CD4-positive, alpha-beta T cell (primary cell): ENCODE results near the gene P3H2. TPM values are rescaled to one million over a fixed set of nuclear protein-coding genes. Genes with fewer than 3 reads are reported as not detected.

Source experiments
- ATAC-seq: fragments of 200-7000 bp; cut with Tn5 transposase; one replicate; pipeline ENCODE4 v1.10.0; 2022; ENCODE audit warnings: mild to moderate bottlenecking; ENCODE audit not compliant: poor library complexity
- CTCF ChIA-PET: fragments of 350-600 bp; sonication (Branson Sonifier 250); formaldehyde crosslinking; loops from one replicate; lab custom pipeline; 2021; ENCODE audit warnings: antibody characterized with exemption, inconsistent platforms; lab: Charles Lee
- POLR2A ChIA-PET: fragments of 350-600 bp; sonication (Branson Sonifier 250); formaldehyde crosslinking; loops from one replicate; lab custom pipeline; 2021; ENCODE audit warnings: antibody characterized with exemption, inconsistent platforms; lab: Charles Lee
- DNase-seq, 14 experiments: peaks; one replicate each; pipeline ENCODE4 v3.0.0-alpha.2; 2013 to 2020; ENCODE audit warnings: mixed read lengths in 2 of 14
- H3K27ac ChIP-seq, 2 donors: one replicate each; pipeline versions ENCODE4 v1.5.1 to v1.7.0; 2013; ENCODE audit warnings: low read length in 2 of 2, low read depth in 1 of 2, mild to moderate bottlenecking in 1 of 2
- H3K27me3 ChIP-seq, 2 experiments: 1 replicate in 1 of 2; 2 replicates in 1 of 2; pipeline versions ENCODE4 v1.6.1 to v1.7.0; 2013; ENCODE audit warnings: low read length in 2 of 2, control low read depth in 1 of 2, mild to moderate bottlenecking in 1 of 2, moderate library complexity in 1 of 2; ENCODE audit not compliant: insufficient read depth in 2 of 2, control insufficient read depth in 1 of 2
- H3K36me3 ChIP-seq: one replicate; pipeline ENCODE4 v1.6.1; 2013; ENCODE audit warnings: low read length, control low read depth; ENCODE audit not compliant: insufficient read depth
- H3K4me1 ChIP-seq: one replicate; pipeline ENCODE4 v1.6.1; 2013; ENCODE audit warnings: low read length, control low read depth; ENCODE audit not compliant: insufficient read depth
- H3K4me3 ChIP-seq: one replicate; pipeline ENCODE4 v1.5.1; 2013; ENCODE audit warnings: mild to moderate bottlenecking, low read length, moderate library complexity
- H3K9me3 ChIP-seq, 2 experiments: 1 replicate in 1 of 2; 2 replicates in 1 of 2; pipeline versions ENCODE4 v1.6.1 to v1.7.0; 2013; ENCODE audit warnings: low read length in 2 of 2, mild to moderate bottlenecking in 2 of 2, control low read depth in 1 of 2, moderate library complexity in 1 of 2; ENCODE audit not compliant: control insufficient read depth in 1 of 2, insufficient read depth in 1 of 2
- H3K27ac Mint-ChIP-seq: one replicate; pipeline ENCODE4 v1.8.0; 2020; ENCODE audit warnings: mixed read lengths
- H3K27me3 Mint-ChIP-seq: one replicate; pipeline ENCODE4 v1.8.0; 2021; ENCODE audit warnings: mixed read lengths
- H3K36me3 Mint-ChIP-seq: one replicate; pipeline ENCODE4 v1.8.0; 2021; ENCODE audit warnings: low read depth, mixed read lengths
- H3K4me1 Mint-ChIP-seq: one replicate; pipeline ENCODE4 v1.8.0; 2021; ENCODE audit warnings: low read depth, mixed read lengths
- H3K4me3 Mint-ChIP-seq: one replicate; pipeline ENCODE4 v1.8.0; 2020; ENCODE audit warnings: mild to moderate bottlenecking, mixed read lengths
- H3K9me3 Mint-ChIP-seq: one replicate; pipeline ENCODE4 v1.8.0; 2020; ENCODE audit warnings: mixed read lengths
- intact Hi-C, 2 experiments: fragments of 100-400 bp; cut with DNase I in 1 of 2; cut with micrococcal nuclease in 1 of 2; formaldehyde crosslinking; loops; one replicate each; pipeline versions ENCODE4 v1.15.1 to v1.9.0; 2023 to 2025; cut with DNase I, micrococcal nuclease
- total RNA-seq, 174 experiments: library from RNA in 2 of 174; stranded (reverse) in 2 of 174; gene quantifications; one replicate each; pipeline ENCODE4 v1.2.3 and lab custom pipeline; 2021 to 2026
- TF ChIP-seq, protein P1 (sequence below): fragments of 200-600 bp; IDR thresholded peaks from one replicate; pipeline ENCODE4 v1.8.0; 2022; ENCODE audit warnings: antibody characterized with exemption, mild to moderate bottlenecking

The P3H2 gene
- total RNA-seq, 2 experiments from 2014 or later: not detected

DNA sequence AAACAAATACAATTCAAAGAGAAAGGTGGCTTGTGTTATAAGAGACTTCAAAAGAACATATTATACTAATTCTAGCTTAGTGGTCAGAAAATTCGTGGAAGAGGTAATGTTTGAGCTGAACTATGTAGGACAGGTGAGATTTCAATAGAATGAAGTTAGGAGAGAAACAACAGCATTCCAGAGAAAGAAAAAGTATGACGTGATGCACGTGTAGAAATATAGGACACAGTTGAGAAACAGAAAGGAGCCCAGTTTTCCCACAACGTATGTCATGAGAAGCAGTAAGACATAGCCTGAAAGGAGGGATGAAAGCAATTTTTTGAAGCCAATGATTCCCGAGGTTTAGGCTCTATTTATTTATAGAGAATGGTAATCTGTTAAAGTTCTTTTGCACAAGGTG, 18.7 kb upstream of the P3H2 start:
- H3K27ac ChIP-seq: no peak overlapping the region
- H3K36me3 ChIP-seq: no peaks in the 10 kb centered on the region
- H3K27me3 ChIP-seq: no peaks in the 10 kb centered on the region
- no peak overlapping the region for H3K4me3 Mint-ChIP-seq
- H3K36me3 Mint-ChIP-seq: no peaks in the 10 kb centered on the region
- CTCF ChIA-PET: no interaction called here
- no peaks in the 10 kb centered on the region for H3K4me1 Mint-ChIP-seq
- no peak for ATAC-seq
- H3K27ac Mint-ChIP-seq: no peak overlapping the region
- POLR2A ChIA-PET: no interaction called here
- DNase-seq: no peak
- H3K9me3 Mint-ChIP-seq: no peaks in the 10 kb centered on the region
- peaks cover 10% of the 10 kb centered on the region for H3K27me3 Mint-ChIP-seq
- no peak overlapping the region for H3K4me3 ChIP-seq
- intact Hi-C loops: no loop called here
- no peaks in the 10 kb centered on the region for H3K4me1 ChIP-seq
- H3K9me3 ChIP-seq: no peaks in the 10 kb centered on the region
- TF ChIP-seq, protein P1, sequence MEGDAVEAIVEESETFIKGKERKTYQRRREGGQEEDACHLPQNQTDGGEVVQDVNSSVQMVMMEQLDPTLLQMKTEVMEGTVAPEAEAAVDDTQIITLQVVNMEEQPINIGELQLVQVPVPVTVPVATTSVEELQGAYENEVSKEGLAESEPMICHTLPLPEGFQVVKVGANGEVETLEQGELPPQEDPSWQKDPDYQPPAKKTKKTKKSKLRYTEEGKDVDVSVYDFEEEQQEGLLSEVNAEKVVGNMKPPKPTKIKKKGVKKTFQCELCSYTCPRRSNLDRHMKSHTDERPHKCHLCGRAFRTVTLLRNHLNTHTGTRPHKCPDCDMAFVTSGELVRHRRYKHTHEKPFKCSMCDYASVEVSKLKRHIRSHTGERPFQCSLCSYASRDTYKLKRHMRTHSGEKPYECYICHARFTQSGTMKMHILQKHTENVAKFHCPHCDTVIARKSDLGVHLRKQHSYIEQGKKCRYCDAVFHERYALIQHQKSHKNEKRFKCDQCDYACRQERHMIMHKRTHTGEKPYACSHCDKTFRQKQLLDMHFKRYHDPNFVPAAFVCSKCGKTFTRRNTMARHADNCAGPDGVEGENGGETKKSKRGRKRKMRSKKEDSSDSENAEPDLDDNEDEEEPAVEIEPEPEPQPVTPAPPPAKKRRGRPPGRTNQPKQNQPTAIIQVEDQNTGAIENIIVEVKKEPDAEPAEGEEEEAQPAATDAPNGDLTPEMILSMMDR: no peak

DNA sequence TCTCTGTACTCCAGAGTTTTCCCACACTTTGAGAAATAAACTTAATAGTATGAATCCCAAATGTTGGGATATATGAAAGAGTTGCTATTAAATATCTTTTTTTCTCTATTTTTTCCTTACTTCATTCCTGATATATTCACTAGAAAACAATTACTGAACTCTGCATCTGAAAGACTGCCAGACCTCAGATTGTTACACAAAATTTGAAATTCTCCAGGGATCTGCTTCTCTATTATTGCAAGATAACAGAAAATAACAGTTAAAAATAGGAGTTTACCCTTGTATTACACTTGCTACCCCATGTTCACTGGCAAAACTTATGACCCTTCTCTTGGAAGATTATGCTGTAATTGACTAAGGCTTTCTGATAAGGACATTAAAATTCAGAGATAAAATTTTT, 11.7 kb upstream of the P3H2 start:
- ATAC-seq (no peak), DNase-seq (no peak)
- Mint-ChIP-seq H3K4me1 (no peaks in the 10 kb centered on the region), H3K27ac (no peak overlapping the region), H3K4me3 (no peak overlapping the region), H3K9me3 (no peaks in the 10 kb centered on the region), H3K27me3 (peaks cover 45% of the 10 kb centered on the region), H3K36me3 (no peaks in the 10 kb centered on the region)
- ChIA-PET POLR2A (no interaction called here), CTCF (no interaction called here)
- Histone ChIP-seq H3K36me3 (no peaks in the 10 kb centered on the region), H3K9me3 (no peaks in the 10 kb centered on the region), H3K4me1 (no peaks in the 10 kb centered on the region), H3K4me3 (no peak overlapping the region), H3K27ac (no peak overlapping the region), H3K27me3 (no peaks in the 10 kb centered on the region)
- intact Hi-C loops: no loop called here
- TF ChIP-seq, protein P1: no peak

DNA sequence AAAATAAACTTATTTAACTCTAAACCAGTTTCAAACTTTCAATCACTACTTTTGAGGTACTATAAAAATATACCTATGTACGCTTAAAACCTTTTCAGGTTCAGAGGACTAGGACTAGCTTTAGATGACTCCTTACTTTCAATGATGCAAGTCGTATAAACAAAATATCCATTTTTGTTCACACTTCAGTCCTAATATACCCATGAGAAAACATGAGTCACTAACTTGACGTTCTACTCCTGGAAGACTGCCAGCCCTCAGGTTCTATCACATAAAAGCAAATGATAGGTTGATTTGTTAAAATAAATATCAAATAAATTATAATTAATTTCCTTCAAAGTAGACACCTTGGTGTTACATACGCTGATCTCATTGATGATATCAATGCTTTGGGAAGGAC, 10.6 kb upstream of the P3H2 start:
- Mint-ChIP-seq H3K36me3 (no peaks in the 10 kb centered on the region), H3K9me3 (no peaks in the 10 kb centered on the region), H3K4me1 (no peaks in the 10 kb centered on the region), H3K27ac (no peak overlapping the region), H3K4me3 (no peak overlapping the region), H3K27me3 (peaks cover 45% of the 10 kb centered on the region)
- intact Hi-C loops: no loop called here
- TF ChIP-seq, protein P1: no peak
- DNase-seq (no peak), ATAC-seq (no peak)
- POLR2A ChIA-PET: no interaction called here
- Histone ChIP-seq H3K27ac (no peak overlapping the region), H3K9me3 (no peaks in the 10 kb centered on the region), H3K36me3 (no peaks in the 10 kb centered on the region), H3K4me3 (no peak overlapping the region), H3K27me3 (no peaks in the 10 kb centered on the region), H3K4me1 (no peaks in the 10 kb centered on the region)
- CTCF ChIA-PET: no interaction called here
